Keratinocyte (primary cell): ENCODE measurements around the gene ATP6V0A1. TPM values are rescaled to one million over a fixed set of nuclear protein-coding genes. Genes with fewer than 3 reads are reported as not detected.
A peak's percentile ranks its signal among the peaks of the same experiment; 100 is the strongest.
"Not testable (repeated sequence)": the region's sequence is repeated elsewhere in the genome, so short reads cannot be mapped to it uniquely, and the experiment has no call there.

Experiments
- DNase-seq: peaks from one replicate; pipeline ENCODE4 v3.0.0-alpha.2; 2011; ENCODE audit warnings: low read depth, missing footprints, low spot score
- FAIRE-seq: peaks from 2 replicates; lab custom pipeline; 2011; peaks lifted over from hg19 to GRCh38; lab: Jason Lieb, UNC
- H2AFZ ChIP-seq: 2 replicates; pipeline ENCODE4 v1.6.0; 2012; ENCODE audit warnings: low read length, control low read depth, inconsistent platforms; ENCODE audit not compliant: control insufficient read depth
- H3K27ac ChIP-seq: 2 replicates; pipeline ENCODE4 v1.5.1; 2011; ENCODE audit warnings: low read length; ENCODE audit not compliant: control insufficient read depth, insufficient read depth
- H3K27me3 ChIP-seq: 3 replicates; pipeline ENCODE4 v1.6.0; 2011; ENCODE audit warnings: low read length; ENCODE audit not compliant: control insufficient read depth, insufficient read depth; ENCODE audit errors: extremely low read depth
- H3K36me3 ChIP-seq, 2 experiments: 2 replicates in 1 of 2; 3 replicates in 1 of 2; pipeline ENCODE4 v1.5.1; 2011; ENCODE audit warnings: low read length in 2 of 2, mild to moderate bottlenecking in 1 of 2; ENCODE audit not compliant: control insufficient read depth in 2 of 2, insufficient read depth in 2 of 2; ENCODE audit errors: extremely low read depth in 1 of 2
- H3K4me1 ChIP-seq: 3 replicates; pipeline ENCODE4 v1.5.1; 2011; ENCODE audit warnings: low read length; ENCODE audit not compliant: control insufficient read depth, insufficient read depth; ENCODE audit errors: extremely low read depth
- H3K4me2 ChIP-seq: 3 replicates; pipeline ENCODE4 v1.6.0; 2011; ENCODE audit warnings: low read depth, low read length; ENCODE audit not compliant: control insufficient read depth, insufficient read depth; ENCODE audit errors: extremely low read depth
- H3K4me3 ChIP-seq, 3 experiments: fragments of 200-600 bp in 1 of 3; sonication (generic) in 1 of 3; 2 replicates in 2 of 3; 3 replicates in 1 of 3; pipeline ENCODE4 v1.5.1; 2011 to 2016; ENCODE audit warnings: low read length in 3 of 3, mild to moderate bottlenecking in 3 of 3, control low read depth in 2 of 3, inconsistent platforms in 1 of 3, low read depth in 1 of 3, mixed read lengths in 1 of 3, mixed run types in 1 of 3, moderate library complexity in 1 of 3; ENCODE audit not compliant: control insufficient read depth in 2 of 3, insufficient read depth in 2 of 3; ENCODE audit errors: extremely low read depth in 1 of 3
- H3K79me2 ChIP-seq: 2 replicates; pipeline ENCODE4 v1.6.0; 2012; ENCODE audit warnings: low read length; ENCODE audit not compliant: control insufficient read depth, insufficient read depth
- H3K9ac ChIP-seq: 3 replicates; pipeline ENCODE4 v1.6.0; 2011; ENCODE audit warnings: low read length; ENCODE audit not compliant: control insufficient read depth, insufficient read depth; ENCODE audit errors: extremely low read depth
- H3K9me1 ChIP-seq: 3 replicates; pipeline ENCODE4 v1.6.0; 2011; ENCODE audit warnings: low read length; ENCODE audit not compliant: control insufficient read depth, insufficient read depth; ENCODE audit errors: extremely low read depth
- H3K9me3 ChIP-seq: 2 replicates; pipeline ENCODE4 v1.5.1; 2012; ENCODE audit warnings: low read depth, low read length; ENCODE audit not compliant: control insufficient read depth
- H4K20me1 ChIP-seq: 3 replicates; pipeline ENCODE4 v1.6.0; 2011; ENCODE audit warnings: low read length; ENCODE audit not compliant: control insufficient read depth, insufficient read depth; ENCODE audit errors: extremely low read depth
- EZH2 ChIP-seq: IDR thresholded peaks from one replicate; pipeline ENCODE4 v1.6.1; 2012; ENCODE audit warnings: inconsistent platforms, mild to moderate bottlenecking, low read length, moderate library complexity
- dilution Hi-C: fragments of 300-500 bp; cut with MboI; formaldehyde crosslinking; loops from one replicate; pipeline ENCODE4 v1.7.0; 2020; ENCODE audit warnings: low sequenced_read_pairs; ENCODE audit not compliant: extremely low pct_ligation_motif_present
- polyA plus RNA-seq, 5 experiments: library from polyadenylated mRNA; depleted of rRNA in 3 of 5; stranded (reverse) in 3 of 5; stranded (forward) in 1 of 5; unstranded in 1 of 5; fragments of >200 nt; gene quantifications; 1 replicate in 1 of 5; 2 replicates in 3 of 5; 3 replicates in 1 of 5; pipeline versions ENCODE4 v1.2.1 to v1.2.3, GENCODE V29; 2011 to 2012; ENCODE audit warnings: missing spikeins in 2 of 5, low read depth in 1 of 5, low replicate concordance in 1 of 5
- TF ChIP-seq, protein P1 (sequence below), 3 experiments: IDR thresholded peaks in 1 of 3; conservative IDR thresholded peaks in 1 of 3; optimal IDR thresholded peaks in 1 of 3; 2 replicates in 2 of 3; 3 replicates in 1 of 3; pipeline versions ENCODE3 to v1.5.1; 2011; ENCODE audit warnings: low read length in 3 of 3, mild to moderate bottlenecking in 3 of 3, moderate library complexity in 2 of 3, control low read depth in 1 of 3, inconsistent platforms in 1 of 3; ENCODE audit not compliant: insufficient read depth in 2 of 3; ENCODE audit errors: extremely low read depth in 1 of 3

ATP6V0A1 gene
- polyA plus RNA-seq, 1 donor (not counting 4 experiments of a cell fraction or from before 2014, with no cell fraction given) = 24.0 TPM

DNA sequence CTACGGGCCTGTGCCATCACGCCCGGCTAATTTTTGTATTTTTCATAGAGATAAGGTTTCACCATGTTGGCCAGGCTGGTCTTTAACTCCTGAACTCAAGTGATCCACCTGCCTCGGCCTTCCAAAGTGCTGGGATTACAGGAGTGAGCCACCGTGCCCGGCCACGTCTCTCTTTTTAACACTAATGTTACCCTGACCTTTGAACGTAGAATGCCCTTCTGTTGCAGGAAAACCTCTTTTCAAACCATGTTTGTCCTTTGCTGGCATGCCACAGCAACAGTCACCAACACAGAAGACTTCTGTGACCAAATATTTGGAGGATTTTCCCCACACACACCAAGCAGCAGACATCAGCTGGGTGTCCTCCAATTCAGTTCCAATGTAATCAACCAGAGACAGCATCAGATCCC lies 86.2 kb downstream of the ATP6V0A1 start:
- TF ChIP-seq, protein P1, sequence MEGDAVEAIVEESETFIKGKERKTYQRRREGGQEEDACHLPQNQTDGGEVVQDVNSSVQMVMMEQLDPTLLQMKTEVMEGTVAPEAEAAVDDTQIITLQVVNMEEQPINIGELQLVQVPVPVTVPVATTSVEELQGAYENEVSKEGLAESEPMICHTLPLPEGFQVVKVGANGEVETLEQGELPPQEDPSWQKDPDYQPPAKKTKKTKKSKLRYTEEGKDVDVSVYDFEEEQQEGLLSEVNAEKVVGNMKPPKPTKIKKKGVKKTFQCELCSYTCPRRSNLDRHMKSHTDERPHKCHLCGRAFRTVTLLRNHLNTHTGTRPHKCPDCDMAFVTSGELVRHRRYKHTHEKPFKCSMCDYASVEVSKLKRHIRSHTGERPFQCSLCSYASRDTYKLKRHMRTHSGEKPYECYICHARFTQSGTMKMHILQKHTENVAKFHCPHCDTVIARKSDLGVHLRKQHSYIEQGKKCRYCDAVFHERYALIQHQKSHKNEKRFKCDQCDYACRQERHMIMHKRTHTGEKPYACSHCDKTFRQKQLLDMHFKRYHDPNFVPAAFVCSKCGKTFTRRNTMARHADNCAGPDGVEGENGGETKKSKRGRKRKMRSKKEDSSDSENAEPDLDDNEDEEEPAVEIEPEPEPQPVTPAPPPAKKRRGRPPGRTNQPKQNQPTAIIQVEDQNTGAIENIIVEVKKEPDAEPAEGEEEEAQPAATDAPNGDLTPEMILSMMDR (optimal IDR thresholded peaks at IDR 0.05 in 1 of 3, IDR thresholded peaks at IDR 0.05 in 1 of 3, conservative IDR thresholded peaks at IDR 0.05 in 1 of 3; ENCODE audit: extremely low read depth in 1 of 3, insufficient read depth in 2 of 3, low read length in 3 of 3) = no peak
- no peak for TF ChIP-seq EZH2
- Histone ChIP-seq H3K9ac (no peak overlapping the region), H2AFZ (no peak overlapping the region), H3K4me1 (peaks cover 14% of the 10 kb centered on the region), H3K9me3 (no peaks in the 10 kb centered on the region), H3K27me3 (no peaks in the 10 kb centered on the region), H3K4me2 (no peak overlapping the region), H3K4me3 (no peak overlapping the region), H3K79me2 (no peaks in the 10 kb centered on the region), H3K36me3 (peaks cover 7 to 8% of the 10 kb centered on the region in 2 experiments), H4K20me1 (no peaks in the 10 kb centered on the region), H3K27ac (no peak overlapping the region), H3K9me1 (no peaks in the 10 kb centered on the region)
- dilution Hi-C loops = no loop called here
- DNase-seq = no peak
- no peak for FAIRE-seq

DNA sequence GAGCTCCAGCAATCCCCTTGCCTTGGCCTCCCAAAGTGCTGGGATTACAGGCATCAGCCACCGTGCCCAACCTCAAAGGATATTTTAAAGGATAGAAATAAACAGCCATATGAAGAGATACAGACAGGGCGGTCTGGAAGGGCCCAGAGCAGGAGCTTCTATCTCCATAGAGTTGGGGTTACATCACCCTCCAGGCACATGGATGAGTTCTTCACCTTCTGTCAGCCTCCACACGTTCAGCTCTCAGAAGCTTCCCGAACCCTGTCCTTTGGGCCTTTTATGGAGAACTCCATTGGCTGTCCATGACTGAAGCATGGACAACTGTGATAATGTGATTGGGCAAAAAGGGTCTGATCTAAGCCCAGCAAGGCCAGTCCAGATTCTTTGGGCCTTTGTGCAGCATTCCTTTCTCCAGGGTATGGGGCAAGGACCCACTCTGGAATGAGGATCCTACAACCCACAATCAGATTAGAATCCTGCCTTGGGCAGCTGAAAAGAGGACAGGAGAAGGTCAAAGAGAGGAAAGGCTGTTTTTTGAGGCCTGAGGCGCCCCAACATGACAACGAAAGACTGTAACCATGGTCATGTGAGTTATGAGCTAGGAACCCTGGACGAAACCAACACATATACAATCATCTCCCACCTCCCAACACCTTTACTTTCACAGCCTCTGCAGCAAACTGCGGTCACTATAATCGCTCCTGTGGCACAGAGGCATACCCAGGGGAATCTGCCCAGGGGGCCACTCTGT lies 87.3 kb downstream of the ATP6V0A1 start:
- H3K9me3 ChIP-seq, H3K27me3 ChIP-seq, dilution Hi-C loops, H3K27ac ChIP-seq, DNase-seq, H3K4me2 ChIP-seq, H3K79me2 ChIP-seq, H3K9ac ChIP-seq, H3K9me1 ChIP-seq, H3K4me3 ChIP-seq, H4K20me1 ChIP-seq, H3K36me3 ChIP-seq, H2AFZ ChIP-seq: not testable (repeated sequence)
- H3K4me1 ChIP-seq = peaks cover 14% of the 10 kb centered on the region
- peak; percentile 41 for FAIRE-seq
